GM23338 (cell line): Measurements from ENCODE around the gene BCL2. TPM values are rescaled to one million over a fixed set of nuclear protein-coding genes. Genes with fewer than 3 reads are reported as not detected.

ENCODE experiments used
- ATAC-seq: fragments of 200-7000 bp; cut with Tn5 transposase; 3 replicates; pipeline ENCODE4 v1.9.1; 2020
- DNase-seq: peaks from one replicate; pipeline ENCODE4 v3.0.0-alpha.2; 2015; ENCODE audit warnings: low spot score
- H2AFZ ChIP-seq: fragments of 200-600 bp; sonication (generic); 2 replicates; pipeline ENCODE4 v1.8.0; 2016; ENCODE audit warnings: antibody characterized with exemption, mild to moderate bottlenecking, moderate library complexity
- H3F3A ChIP-seq: fragments of 200-600 bp; sonication (generic); replicated peaks from 2 replicates; pipeline ENCODE4 v1.8.0; 2017; ENCODE audit warnings: antibody characterized with exemption, mixed run types, low read depth
- H3K27ac ChIP-seq: fragments of 200-600 bp; sonication (generic); 2 replicates; pipeline ENCODE4 v1.6.1; 2016; ENCODE audit warnings: low read depth
- H3K27me3 ChIP-seq: fragments of 200-600 bp; sonication (generic); 2 replicates; pipeline ENCODE4 v1.8.0; 2016; ENCODE audit warnings: mild to moderate bottlenecking, mixed run types, moderate library complexity; ENCODE audit not compliant: insufficient read depth
- H3K36me3 ChIP-seq: fragments of 200-600 bp; sonication (generic); 2 replicates; pipeline ENCODE4 v1.8.0; 2016; ENCODE audit warnings: mild to moderate bottlenecking; ENCODE audit not compliant: insufficient read depth
- H3K4me1 ChIP-seq: fragments of 200-600 bp; sonication (generic); 2 replicates; pipeline ENCODE4 v1.8.0; 2016; ENCODE audit warnings: mild to moderate bottlenecking, moderate library complexity; ENCODE audit not compliant: insufficient read depth
- H3K4me2 ChIP-seq: fragments of 200-600 bp; sonication (generic); 2 replicates; pipeline ENCODE4 v1.7.1; 2017; ENCODE audit warnings: mixed run types
- H3K4me3 ChIP-seq: fragments of 200-600 bp; sonication (generic); 2 replicates; pipeline ENCODE4 v1.6.1; 2016; ENCODE audit warnings: mixed run types
- H3K79me2 ChIP-seq: fragments of 200-600 bp; sonication (generic); replicated peaks from 2 replicates; pipeline ENCODE4 v1.8.0; 2017; ENCODE audit warnings: mild to moderate bottlenecking; ENCODE audit not compliant: insufficient read depth
- H3K9me2 ChIP-seq: fragments of 200-600 bp; sonication (generic); 2 replicates; pipeline ENCODE4 v1.8.0; 2017; ENCODE audit not compliant: insufficient read depth
- H4K20me1 ChIP-seq: fragments of 200-600 bp; sonication (generic); replicated peaks from 2 replicates; pipeline ENCODE4 v1.8.0; 2017; ENCODE audit warnings: mild to moderate bottlenecking; ENCODE audit not compliant: insufficient read depth
- H3K27ac Mint-ChIP-seq: 2 replicates; pipeline ENCODE4 v1.8.0; 2020; ENCODE audit warnings: inconsistent platforms, mild to moderate bottlenecking, moderate library complexity, mixed read lengths
- H3K27me3 Mint-ChIP-seq: 3 replicates; pipeline ENCODE4 v1.8.0; 2022; ENCODE audit warnings: low read depth, mild to moderate bottlenecking, moderate library complexity, mixed read lengths, inconsistent platforms; ENCODE audit not compliant: insufficient read depth, poor library complexity
- H3K36me3 Mint-ChIP-seq: 3 replicates; pipeline ENCODE4 v1.8.0; 2021; ENCODE audit warnings: low read depth, mild to moderate bottlenecking, inconsistent platforms, moderate library complexity, mixed read lengths
- H3K4me1 Mint-ChIP-seq: 3 replicates; pipeline ENCODE4 v1.8.0; 2020; ENCODE audit warnings: mild to moderate bottlenecking, inconsistent platforms, mixed read lengths
- H3K4me3 Mint-ChIP-seq: 3 replicates; pipeline ENCODE4 v1.8.0; 2021; ENCODE audit warnings: moderate library complexity, mild to moderate bottlenecking, inconsistent platforms, mixed read lengths
- H3K9me3 Mint-ChIP-seq: 3 replicates; pipeline ENCODE4 v1.8.0; 2020; ENCODE audit warnings: moderate library complexity, mild to moderate bottlenecking, inconsistent platforms, mixed read lengths
- CREB1 ChIP-seq: fragments of 250-450 bp; sonication (Bioruptor Pico); IDR thresholded peaks from 2 replicates; pipeline ENCODE4 v1.5.0; 2020; ENCODE audit warnings: low read depth, mild to moderate bottlenecking, moderate library complexity
- CTCF ChIP-seq, 2 experiments: fragments of 200-600 bp in 1 of 2; sonication (generic) in 1 of 2; conservative IDR thresholded peaks; 2 replicates each; pipeline versions ENCODE4 v1.5.1 to v1.6.1; 2016 to 2017; ENCODE audit warnings: antibody characterized with exemption in 2 of 2, low read depth in 2 of 2, mild to moderate bottlenecking in 2 of 2, moderate library complexity in 1 of 2
- ETS1 ChIP-seq: IDR thresholded peaks from 2 replicates; pipeline ENCODE4 v1.6.1; 2016; ENCODE audit warnings: antibody characterized with exemption
- EZH2phosphoT487 ChIP-seq: fragments of 200-600 bp; sonication (generic); IDR thresholded peaks from one replicate; pipeline ENCODE4 v1.8.1; 2018; ENCODE audit warnings: antibody characterized with exemption; ENCODE audit not compliant: unreplicated experiment
- JUNB ChIP-seq: IDR thresholded peaks from one replicate; pipeline ENCODE4 v1.6.1; 2016; ENCODE audit warnings: antibody characterized with exemption; ENCODE audit not compliant: unreplicated experiment
- NANOG ChIP-seq: IDR thresholded peaks from 2 replicates; pipeline ENCODE4 v1.6.1; 2016; ENCODE audit warnings: antibody characterized with exemption, borderline replicate concordance
- POLR2AphosphoS5 ChIP-seq: IDR thresholded peaks from 2 replicates; pipeline ENCODE4 v1.6.1; 2016; ENCODE audit warnings: antibody characterized with exemption, low read depth
- REST ChIP-seq: IDR thresholded peaks from one replicate; pipeline ENCODE4 v1.6.1; 2018; ENCODE audit warnings: antibody characterized with exemption; ENCODE audit not compliant: unreplicated experiment
- STAT1 ChIP-seq: IDR thresholded peaks from one replicate; pipeline ENCODE4 v1.6.1; 2016; ENCODE audit warnings: antibody characterized with exemption; ENCODE audit not compliant: unreplicated experiment
- ZNF114 ChIP-seq: fragments of 250-450 bp; sonication (Bioruptor Pico); IDR thresholded peaks from 2 replicates; pipeline ENCODE4 v1.5.0; 2020; ENCODE audit warnings: mild to moderate bottlenecking, moderate library complexity
- ZNF331 ChIP-seq: fragments of 250-450 bp; sonication (Bioruptor Pico); IDR thresholded peaks from 2 replicates; pipeline ENCODE4 v1.5.0; 2020; ENCODE audit warnings: low read depth, mild to moderate bottlenecking, moderate library complexity
- ZNF462 ChIP-seq: fragments of 250-450 bp; sonication (Bioruptor Pico); IDR thresholded peaks from 2 replicates; pipeline ENCODE4 v1.5.0; 2020; ENCODE audit warnings: mild to moderate bottlenecking, moderate library complexity
- polyA plus RNA-seq: library from polyadenylated mRNA; unstranded; fragments of >200 nt; fragmentation: Nextera tagmentation; extraction: Ambion mirVana; gene quantifications from 2 replicates; pipeline ENCODE4 v1.2.1, GENCODE V29; 2016
- total RNA-seq: library from RNA; depleted of rRNA; stranded (reverse); fragments of >200 nt; shearing (Covaris generic); gene quantifications from 2 replicates; pipeline ENCODE4 v1.2.3, GENCODE V29; 2014

BCL2 gene
- total and polyA plus RNA-seq, 2 experiments from 2014 or later = 1.2 to 4.0 TPM

- H4K20me1 ChIP-seq = no peaks in the 10 kb centered on the region
- no peaks in the 10 kb centered on the region for H3F3A ChIP-seq
- no peak for TF ChIP-seq ZNF462
- TF ChIP-seq NANOG = no peak
- TF ChIP-seq ZNF114 = no peak
- TF ChIP-seq JUNB = no peak
- no peak for TF ChIP-seq EZH2phosphoT487
- TF ChIP-seq CREB1 (CRISPR knock-in tag) = no peak
- TF ChIP-seq REST = no peak
- no peak for TF ChIP-seq STAT1
- no peak for TF ChIP-seq CTCF (conservative IDR thresholded peaks at IDR 0.05; ENCODE audit: low read depth in 2 of 2)
- no peak for TF ChIP-seq POLR2AphosphoS5
- no peak for TF ChIP-seq ZNF331 (CRISPR knock-in tag)
- TF ChIP-seq ETS1 = no peak
- H2AFZ ChIP-seq = no peak overlapping the region
- no peaks in the 10 kb centered on the region for H3K36me3 Mint-ChIP-seq
- no peak overlapping the region for H3K4me2 ChIP-seq
- H3K36me3 ChIP-seq = no peaks in the 10 kb centered on the region
- H3K27ac Mint-ChIP-seq = no peak overlapping the region
- no peaks in the 10 kb centered on the region for H3K79me2 ChIP-seq
- H3K4me1 ChIP-seq = no peaks in the 10 kb centered on the region
- ATAC-seq (no peak), DNase-seq (no peak)
- no peaks in the 10 kb centered on the region for H3K9me3 Mint-ChIP-seq
- H3K4me3 ChIP-seq = no peak overlapping the region
- no peaks in the 10 kb centered on the region for H3K9me2 ChIP-seq
- no peaks in the 10 kb centered on the region for H3K27me3 ChIP-seq
- no peaks in the 10 kb centered on the region for H3K4me1 Mint-ChIP-seq
- no peak overlapping the region for H3K27ac ChIP-seq
- no peak overlapping the region for H3K4me3 Mint-ChIP-seq
- peaks cover 2% of the 10 kb centered on the region for H3K27me3 Mint-ChIP-seq
These were observed 59.2 kb downstream of the BCL2 start for GRCh38 chr18:63260380-63260754.
